GM19395 (cell line): ENCODE measurements around the gene ANAPC2.

Experiments
- ATAC-seq: cut with Tn5 transposase; IDR thresholded peaks from one replicate; pipeline ENCODE4 v1.9.1; 2021; ENCODE audit warnings: mild to moderate bottlenecking, moderate library complexity; ENCODE audit not compliant: unreplicated experiment

Gene ANAPC2

DNA sequence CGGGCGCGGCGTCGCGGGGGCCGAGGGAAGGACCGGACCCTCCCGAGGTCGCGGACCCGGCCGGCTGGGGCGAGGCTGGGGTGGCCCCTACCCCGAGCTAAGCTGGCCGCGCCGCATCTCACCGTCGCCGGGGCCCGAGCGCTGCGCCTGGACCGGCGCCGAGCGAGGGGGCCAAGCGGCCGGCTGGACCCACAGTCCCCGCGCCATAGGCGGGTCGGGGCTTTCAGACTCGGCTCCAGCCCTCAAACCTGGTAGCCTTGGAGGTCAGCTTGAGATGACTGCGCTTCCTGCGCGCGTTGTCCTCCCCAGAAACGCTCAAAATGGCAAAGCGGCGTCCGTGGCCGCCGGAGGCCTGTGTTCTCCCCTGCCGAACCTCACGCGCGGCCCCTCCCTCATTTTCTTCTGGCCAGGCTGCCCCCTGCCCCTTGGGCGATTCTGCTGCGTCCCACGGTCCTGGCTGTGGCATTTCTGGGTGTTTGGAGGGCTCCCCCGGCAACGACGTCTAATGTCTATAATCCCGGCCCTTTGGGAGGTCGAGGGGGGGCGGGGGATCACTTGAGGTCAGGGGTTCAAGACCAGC, 58.1 kb downstream of the ANAPC2 start:
- ATAC-seq: peak; percentile 5

DNA sequence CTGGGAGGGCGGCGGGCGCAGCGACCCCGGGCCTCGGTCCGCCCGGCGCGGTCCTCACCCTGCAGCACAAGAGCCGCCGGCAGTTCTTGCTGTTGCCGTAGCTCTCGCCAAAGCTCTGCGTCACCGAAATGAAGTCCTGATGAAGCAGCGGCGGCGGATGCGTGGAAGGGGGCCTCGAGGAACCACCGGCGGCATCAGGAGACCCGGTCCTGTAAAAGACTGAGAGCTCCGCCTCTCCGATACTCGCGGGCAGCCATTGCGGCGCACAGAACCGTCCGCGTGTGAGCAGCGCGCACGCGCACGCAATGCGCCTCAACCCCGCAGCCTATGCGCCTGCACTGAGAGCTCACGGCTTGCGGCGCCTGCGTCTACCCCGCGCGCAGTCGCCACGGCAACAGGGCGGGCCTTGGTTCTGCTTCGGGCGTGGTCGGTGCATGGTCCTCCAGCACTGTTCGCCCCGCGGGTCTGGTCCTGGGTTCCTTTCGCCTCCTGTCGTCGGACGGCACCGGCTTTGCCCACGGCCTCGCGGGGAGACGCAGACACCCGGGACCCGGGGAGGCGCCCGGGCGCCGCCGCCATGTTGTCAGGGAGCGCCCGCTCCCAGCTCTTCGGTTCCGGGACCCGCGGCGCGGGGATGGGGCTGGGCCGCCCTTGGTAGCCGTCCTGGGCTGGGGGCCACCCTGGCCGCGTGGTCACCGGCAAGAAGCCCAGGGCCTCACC, 58.7 kb downstream of the ANAPC2 start:
- ATAC-seq: peak; percentile 75

DNA sequence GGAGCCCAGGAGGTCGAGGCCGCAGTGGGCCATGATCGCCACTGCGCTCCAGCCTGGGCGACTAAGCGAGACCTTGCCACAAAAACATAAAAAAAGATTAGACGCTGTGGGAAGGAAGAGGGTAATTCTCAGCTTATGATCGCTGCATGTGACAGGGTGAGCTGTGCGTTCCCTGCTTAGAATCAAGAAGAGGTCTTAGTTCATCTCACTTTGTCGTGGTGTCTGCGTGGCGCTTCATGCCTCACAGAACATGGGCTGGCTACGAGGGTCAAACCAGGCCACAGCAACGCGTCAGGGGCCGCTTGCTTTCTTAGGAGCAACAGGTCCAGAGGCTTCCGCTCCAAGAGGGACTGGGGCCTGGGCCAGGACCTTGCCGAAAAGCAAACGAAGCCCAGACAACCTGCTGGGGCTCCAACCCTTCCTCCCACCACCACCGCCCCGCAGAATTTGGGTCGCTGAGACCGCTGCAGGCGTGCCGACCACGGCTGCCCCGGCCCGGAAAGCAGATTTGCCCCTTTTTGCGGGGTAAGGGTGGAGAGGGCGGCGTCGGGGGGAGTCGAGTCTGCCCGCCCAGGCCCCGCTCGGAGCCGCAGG, 59.4 kb downstream of the ANAPC2 start:
- ATAC-seq: peak; percentile 8

DNA sequence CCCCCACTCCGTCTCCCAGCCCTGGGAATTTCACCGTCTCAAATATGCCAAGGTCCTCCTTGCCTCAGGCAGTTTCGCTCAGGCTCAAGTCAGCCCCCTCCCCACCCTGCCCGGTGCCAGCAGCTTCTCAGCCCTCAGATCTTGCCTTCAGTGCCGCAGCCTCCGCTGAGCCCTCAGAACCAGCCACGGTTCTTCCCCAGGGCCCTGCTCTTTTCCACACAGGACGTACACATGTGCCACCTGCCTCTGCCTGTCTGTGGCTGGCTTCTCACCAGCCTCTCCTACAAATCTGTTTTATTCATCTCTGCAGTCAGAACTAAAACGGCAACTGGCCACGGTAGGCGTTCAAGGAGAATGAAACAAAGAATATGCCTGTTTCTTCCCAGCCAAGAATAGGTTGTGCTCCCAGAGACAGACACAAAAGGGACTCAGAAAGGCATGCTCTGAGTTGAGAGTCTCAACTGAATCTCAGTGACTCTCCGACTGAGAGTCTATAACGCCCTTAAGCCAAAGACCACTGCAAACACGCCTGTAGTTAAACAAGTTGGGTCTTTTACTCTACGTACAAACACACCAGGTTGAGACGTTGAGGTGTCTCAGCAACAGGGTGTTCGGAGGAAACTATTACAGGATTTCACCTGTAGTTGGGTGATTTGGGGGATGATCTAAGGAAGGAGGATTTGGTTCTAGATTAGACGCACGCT, 60.0 kb downstream of the ANAPC2 start:
- ATAC-seq: peak; percentile 6

DNA sequence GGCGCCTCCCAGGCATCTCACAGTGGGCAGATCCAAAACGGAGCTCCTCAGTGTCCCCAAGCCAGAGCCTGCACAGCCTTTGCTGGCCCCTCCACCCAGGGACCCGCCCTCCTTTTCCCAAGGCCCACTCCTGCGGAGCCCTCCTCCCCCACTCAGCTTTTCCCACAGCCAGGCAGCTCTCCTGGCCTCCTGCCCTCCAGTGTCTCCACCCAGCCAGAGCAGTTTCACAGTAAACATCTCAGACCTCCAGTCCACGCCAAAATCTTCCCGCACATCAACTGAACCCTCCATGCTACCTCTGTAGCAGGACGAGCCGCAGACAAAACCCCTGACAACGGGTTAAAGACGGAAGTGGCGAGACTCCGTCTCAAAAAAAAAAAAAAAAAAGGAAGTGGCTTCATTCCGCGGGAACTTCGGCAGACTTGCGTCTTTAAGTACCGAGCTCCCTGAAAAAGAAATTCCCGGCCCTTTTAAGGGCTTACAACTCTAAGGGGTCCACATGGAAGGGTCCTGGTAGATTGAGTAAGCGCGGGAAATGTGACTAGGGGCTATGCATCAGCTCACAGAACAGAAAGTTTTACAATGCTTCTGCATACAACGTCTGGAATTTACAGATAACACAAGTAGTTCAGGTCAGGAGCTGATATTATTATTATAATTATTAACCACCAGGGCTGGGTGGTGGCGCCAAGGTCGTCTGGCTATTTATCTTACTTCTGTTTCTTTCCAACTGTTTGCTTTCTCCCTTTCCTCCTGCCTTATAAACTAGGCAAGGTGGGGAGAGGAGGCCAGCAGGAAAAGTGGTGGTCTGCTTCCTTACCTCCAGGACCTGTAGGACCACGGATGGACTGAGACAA, 60.8 kb downstream of the ANAPC2 start:
- ATAC-seq: no peak

DNA sequence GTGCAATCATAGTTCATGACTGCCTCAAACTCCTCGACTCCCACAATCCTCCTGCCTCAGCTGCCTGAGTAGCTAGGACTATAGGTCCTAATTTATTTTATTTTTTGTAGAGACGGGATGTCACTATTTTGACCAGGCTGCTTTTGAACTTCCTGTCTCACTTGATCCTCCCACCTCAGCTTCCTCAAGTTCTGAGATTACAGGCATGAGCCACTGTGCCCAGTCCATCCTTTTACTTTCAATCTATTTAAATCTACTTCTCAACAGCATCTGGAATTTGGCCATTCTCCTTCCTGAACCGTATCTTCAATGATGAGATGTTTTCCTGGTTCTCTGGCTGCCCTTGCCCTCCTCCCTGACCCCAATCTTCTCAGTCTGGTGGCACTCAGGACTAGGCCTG, 61.6 kb downstream of the ANAPC2 start:
- no peak for ATAC-seq
